ENCODE data around the gene C1QTNF6.

C1QTNF6 gene

GRCh38 chr22:37223965-37224551 is 36.0 kb upstream of the C1QTNF6 start:
- no peak for DNase-seq (ENCODE audit: low read depth in 2 of 2)

GRCh38 chr22:37222440-37222971 is 34.5 kb upstream of the C1QTNF6 start:
- peak in 1 of 2 donors; percentile 55 for DNase-seq (ENCODE audit: low read depth in 2 of 2)

- DNase-seq (ENCODE audit: low read depth in 2 of 2): no peak
These were observed 33.6 kb upstream of the C1QTNF6 start for GRCh38 chr22:37221424-37222333.

- no peak for DNase-seq (ENCODE audit: low read depth in 2 of 2)
These were observed 32.5 kb upstream of the C1QTNF6 start for GRCh38 chr22:37220543-37220981.

GRCh38 chr22:37219533-37219932 is 31.5 kb upstream of the C1QTNF6 start:
- no peak for DNase-seq (ENCODE audit: low read depth in 2 of 2)

- peak in 1 of 2 donors; percentile 59 for DNase-seq (ENCODE audit: low read depth in 2 of 2)
These were observed 30.8 kb upstream of the C1QTNF6 start for GRCh38 chr22:37218771-37219411.

GRCh38 chr22:37218399-37218770 is 30.3 kb upstream of the C1QTNF6 start:
- no peak for DNase-seq (ENCODE audit: low read depth in 2 of 2)

GRCh38 chr22:37215890-37216289 is 27.8 kb upstream of the C1QTNF6 start:
- DNase-seq (ENCODE audit: low read depth in 2 of 2): no peak

- no peak for DNase-seq (ENCODE audit: low read depth in 2 of 2)
These were observed 26.6 kb upstream of the C1QTNF6 start for GRCh38 chr22:37214731-37215030.

GRCh38 chr22:37213941-37214730 is 26.1 kb upstream of the C1QTNF6 start:
- DNase-seq (ENCODE audit: low read depth in 2 of 2): no peak

- DNase-seq (ENCODE audit: low read depth in 2 of 2): no peak
These were observed 25.3 kb upstream of the C1QTNF6 start for GRCh38 chr22:37213218-37213855.

- no peak for DNase-seq (ENCODE audit: low read depth in 2 of 2)
These were observed 24.3 kb upstream of the C1QTNF6 start, which contains the start of gene SSTR3 for GRCh38 chr22:37212174-37212906. Gene SSTR3 (minus strand): TSS chr22:37212477. CDS start chr22:37207803, 4,674 bp downstream.

GRCh38 chr22:37211866-37212173 is 23.8 kb upstream of the C1QTNF6 start:
- DNase-seq (ENCODE audit: low read depth in 2 of 2): no peak

- DNase-seq (ENCODE audit: low read depth in 2 of 2): no peak
These were observed 23.2 kb upstream of the C1QTNF6 start for GRCh38 chr22:37211075-37211865.

GRCh38 chr22:37210041-37210803 is 22.2 kb upstream of the C1QTNF6 start:
- DNase-seq (ENCODE audit: low read depth in 2 of 2): no peak

- no peak for DNase-seq (ENCODE audit: low read depth in 2 of 2)
These were observed 21.2 kb upstream of the C1QTNF6 start for GRCh38 chr22:37209140-37209845.

- DNase-seq (ENCODE audit: low read depth in 2 of 2): no peak
These were observed 20.5 kb upstream of the C1QTNF6 start for GRCh38 chr22:37208401-37209139.

GRCh38 chr22:37207981-37208380 is 19.9 kb upstream of the C1QTNF6 start:
- no peak for DNase-seq (ENCODE audit: low read depth in 2 of 2)

All from stimulated activated CD8-positive, alpha-beta memory T cell treated with anti-CD3 and anti-CD28 coated beads, Interleukin-15, amount 100 ng/mL, for 48 hours (primary cell).